ENCODE results near the gene ADNP.

The ADNP gene

DNA sequence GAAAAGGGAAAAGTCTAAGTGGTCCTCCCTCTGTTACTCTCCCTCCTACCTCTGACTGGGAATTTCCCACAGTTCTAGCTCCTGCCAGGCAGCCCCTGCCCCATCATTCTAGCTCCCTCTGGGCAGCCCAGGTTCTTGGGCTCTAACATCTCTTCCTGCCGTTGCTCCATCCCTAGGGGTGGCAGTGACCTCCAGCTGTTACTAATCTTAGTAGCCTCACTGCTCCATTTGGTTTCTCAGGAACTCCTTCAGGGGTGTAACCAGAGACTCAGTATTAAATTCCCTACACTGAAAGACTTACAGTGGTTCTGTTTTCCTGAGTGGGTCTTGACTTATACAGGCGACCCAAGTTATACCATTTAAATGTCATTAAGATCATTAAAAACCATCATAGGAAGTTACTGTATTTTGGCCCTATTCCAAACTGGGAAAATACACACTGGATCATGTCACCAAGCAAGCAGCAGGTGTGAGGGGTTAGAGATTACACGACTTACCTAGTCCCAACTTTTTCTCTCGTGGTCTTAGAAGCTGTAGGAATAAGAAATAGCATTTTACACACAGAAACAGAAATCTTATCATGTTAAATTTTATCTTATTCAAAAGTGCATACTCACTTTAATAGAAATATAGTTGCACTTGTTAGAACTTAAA is 17.0 kb upstream of the ADNP start:
- no peaks in the 10 kb centered on the region for H3K9me2 ChIP-seq (replicated peaks; ENCODE audit: low read depth, low read length)
- H3K4me1 ChIP-seq (ENCODE audit: insufficient read depth, low read length, poor library complexity, severe bottlenecking), result peaks cover 4% of the 10 kb centered on the region
- no peaks in the 10 kb centered on the region for H3K9me3 ChIP-seq (ENCODE audit: insufficient read depth, low read depth, low read length)
- no peaks in the 10 kb centered on the region for H3F3A ChIP-seq (ENCODE audit: low read depth)
- H3K36me3 ChIP-seq (ENCODE audit: insufficient read depth, low read length), result peaks cover 87% of the 10 kb centered on the region
- H3K9ac ChIP-seq (ENCODE audit: low read depth, low read length, poor library complexity, severe bottlenecking), result no peak overlapping the region
- H3K27me3 ChIP-seq (ENCODE audit: insufficient read depth, low read length, poor library complexity, severe bottlenecking), result no peaks in the 10 kb centered on the region
- TF ChIP-seq, protein P1, sequence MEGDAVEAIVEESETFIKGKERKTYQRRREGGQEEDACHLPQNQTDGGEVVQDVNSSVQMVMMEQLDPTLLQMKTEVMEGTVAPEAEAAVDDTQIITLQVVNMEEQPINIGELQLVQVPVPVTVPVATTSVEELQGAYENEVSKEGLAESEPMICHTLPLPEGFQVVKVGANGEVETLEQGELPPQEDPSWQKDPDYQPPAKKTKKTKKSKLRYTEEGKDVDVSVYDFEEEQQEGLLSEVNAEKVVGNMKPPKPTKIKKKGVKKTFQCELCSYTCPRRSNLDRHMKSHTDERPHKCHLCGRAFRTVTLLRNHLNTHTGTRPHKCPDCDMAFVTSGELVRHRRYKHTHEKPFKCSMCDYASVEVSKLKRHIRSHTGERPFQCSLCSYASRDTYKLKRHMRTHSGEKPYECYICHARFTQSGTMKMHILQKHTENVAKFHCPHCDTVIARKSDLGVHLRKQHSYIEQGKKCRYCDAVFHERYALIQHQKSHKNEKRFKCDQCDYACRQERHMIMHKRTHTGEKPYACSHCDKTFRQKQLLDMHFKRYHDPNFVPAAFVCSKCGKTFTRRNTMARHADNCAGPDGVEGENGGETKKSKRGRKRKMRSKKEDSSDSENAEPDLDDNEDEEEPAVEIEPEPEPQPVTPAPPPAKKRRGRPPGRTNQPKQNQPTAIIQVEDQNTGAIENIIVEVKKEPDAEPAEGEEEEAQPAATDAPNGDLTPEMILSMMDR (conservative IDR thresholded peaks at IDR 0.05; ENCODE audit: low read length), result no peak
- TF ChIP-seq EZH2phosphoT487 (IDR thresholded peaks at IDR 0.05; ENCODE audit: borderline replicate concordance), result no peak
- no peak overlapping the region for H3K4me2 ChIP-seq (ENCODE audit: low read depth, low read length, poor library complexity, severe bottlenecking)
- H4K20me1 ChIP-seq (ENCODE audit: insufficient read depth, low read length, poor library complexity, severe bottlenecking), result peaks cover 22% of the 10 kb centered on the region
- no peak overlapping the region for H2AFZ ChIP-seq (ENCODE audit: low read length)
- peaks cover 20% of the 10 kb centered on the region for H3K79me2 ChIP-seq (ENCODE audit: insufficient read depth, low read length)
- H3K4me3 ChIP-seq (ENCODE audit: low read length, poor library complexity, severe bottlenecking), result no peak overlapping the region

DNA sequence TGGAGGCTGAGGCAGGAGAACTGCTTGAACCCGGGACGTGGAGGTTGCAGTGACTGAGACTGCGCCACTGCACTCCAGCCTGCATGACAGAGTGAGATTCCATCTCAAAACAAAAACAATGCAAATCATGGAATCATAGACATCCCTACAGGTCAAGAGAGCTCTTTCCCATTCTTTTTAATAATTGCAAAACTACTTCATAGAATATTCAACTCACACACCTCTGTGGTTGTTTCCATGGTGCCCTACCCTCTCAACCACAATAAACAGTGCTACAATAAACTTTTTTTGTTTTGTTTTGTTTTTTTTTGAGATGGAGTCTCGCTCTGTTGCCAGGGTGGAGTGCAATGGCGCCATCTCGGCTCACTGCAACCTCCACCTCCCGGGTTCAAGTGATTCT is 11.8 kb upstream of the ADNP start:
- H4K20me1 ChIP-seq (ENCODE audit: insufficient read depth, low read length, poor library complexity, severe bottlenecking), result no peaks in the 10 kb centered on the region
- no peaks in the 10 kb centered on the region for H3K4me1 ChIP-seq (ENCODE audit: insufficient read depth, low read length, poor library complexity, severe bottlenecking)
- no peaks in the 10 kb centered on the region for H3F3A ChIP-seq (ENCODE audit: low read depth)
- no peak overlapping the region for H3K4me2 ChIP-seq (ENCODE audit: low read depth, low read length, poor library complexity, severe bottlenecking)
- no peaks in the 10 kb centered on the region for H3K9me3 ChIP-seq (ENCODE audit: insufficient read depth, low read depth, low read length)
- peaks cover 83% of the 10 kb centered on the region for H3K36me3 ChIP-seq (ENCODE audit: insufficient read depth, low read length)
- no peaks in the 10 kb centered on the region for H3K79me2 ChIP-seq (ENCODE audit: insufficient read depth, low read length)
- no peak overlapping the region for H3K4me3 ChIP-seq (ENCODE audit: low read length, poor library complexity, severe bottlenecking)
- no peak overlapping the region for H2AFZ ChIP-seq (ENCODE audit: low read length)
- no peaks in the 10 kb centered on the region for H3K27me3 ChIP-seq (ENCODE audit: insufficient read depth, low read length, poor library complexity, severe bottlenecking)
- TF ChIP-seq EZH2phosphoT487 (IDR thresholded peaks at IDR 0.05; ENCODE audit: borderline replicate concordance), result no peak
- TF ChIP-seq, protein P1 (conservative IDR thresholded peaks at IDR 0.05; ENCODE audit: low read length), result no peak
- H3K9ac ChIP-seq (ENCODE audit: low read depth, low read length, poor library complexity, severe bottlenecking), result no peak overlapping the region
- no peaks in the 10 kb centered on the region for H3K9me2 ChIP-seq (replicated peaks; ENCODE audit: low read depth, low read length)

DNA sequence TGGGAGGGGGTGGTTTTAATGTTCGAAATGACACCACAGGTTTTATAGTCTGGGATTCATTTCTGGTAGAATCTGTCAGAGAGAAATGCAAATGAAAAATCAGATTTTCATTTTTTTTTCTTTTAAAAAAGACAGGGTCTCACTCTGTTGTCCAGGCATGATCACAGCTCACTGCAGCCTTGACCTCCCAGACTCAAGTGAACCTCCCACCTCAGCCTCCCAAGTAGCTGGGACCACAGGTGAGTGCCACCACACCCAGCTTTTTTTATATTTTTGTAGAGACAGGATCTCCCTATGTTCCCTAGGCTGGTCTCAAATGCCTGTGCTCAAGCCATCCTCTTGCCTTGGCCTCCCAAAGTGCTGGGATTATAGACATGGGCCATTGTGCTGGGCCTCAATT is 2.4 kb upstream of the ADNP start:
- H3F3A ChIP-seq (ENCODE audit: low read depth), result peaks cover 9% of the 10 kb centered on the region; the same call in 1 of the 2 replicates
- H2AFZ ChIP-seq (ENCODE audit: low read length), result no peak overlapping the region
- H3K79me2 ChIP-seq (ENCODE audit: insufficient read depth, low read length), result peaks cover 20% of the 10 kb centered on the region
- no peaks in the 10 kb centered on the region for H3K27me3 ChIP-seq (ENCODE audit: insufficient read depth, low read length, poor library complexity, severe bottlenecking)
- no peaks in the 10 kb centered on the region for H3K9me3 ChIP-seq (ENCODE audit: insufficient read depth, low read depth, low read length)
- H3K9ac ChIP-seq (ENCODE audit: low read depth, low read length, poor library complexity, severe bottlenecking), result no peak overlapping the region
- no peaks in the 10 kb centered on the region for H3K9me2 ChIP-seq (replicated peaks; ENCODE audit: low read depth, low read length)
- H3K4me2 ChIP-seq (ENCODE audit: low read depth, low read length, poor library complexity, severe bottlenecking), result no peak overlapping the region
- peaks cover 7% of the 10 kb centered on the region for H3K4me1 ChIP-seq (ENCODE audit: insufficient read depth, low read length, poor library complexity, severe bottlenecking)
- no peak for TF ChIP-seq EZH2phosphoT487 (IDR thresholded peaks at IDR 0.05; ENCODE audit: borderline replicate concordance)
- TF ChIP-seq, protein P1 (conservative IDR thresholded peaks at IDR 0.05; ENCODE audit: low read length), result no peak
- peaks cover 12% of the 10 kb centered on the region for H4K20me1 ChIP-seq (ENCODE audit: insufficient read depth, low read length, poor library complexity, severe bottlenecking)
- H3K36me3 ChIP-seq (ENCODE audit: insufficient read depth, low read length), result peaks cover 32% of the 10 kb centered on the region
- H3K4me3 ChIP-seq (ENCODE audit: low read length, poor library complexity, severe bottlenecking), result no peak overlapping the region

Measured in Loucy (cell line).